GM18517 (cell line): ENCODE data around the gene RYR3.

ENCODE experiments used
- ATAC-seq: cut with Tn5 transposase; IDR thresholded peaks from one replicate; pipeline ENCODE4 v1.9.1; 2021; ENCODE audit warnings: mild to moderate bottlenecking, moderate library complexity; ENCODE audit not compliant: unreplicated experiment

Gene RYR3

GRCh38 chr15:33500432-33501195, 189.8 kb downstream of the RYR3 start:
- no peak for ATAC-seq

GRCh38 chr15:33503681-33504080, 192.9 kb downstream of the RYR3 start:
- ATAC-seq: no peak

- ATAC-seq: no peak
Measured at GRCh38 chr15:33506781-33507296, 196.1 kb downstream of the RYR3 start.

GRCh38 chr15:33508703-33509102, 197.9 kb downstream of the RYR3 start:
- no peak for ATAC-seq

GRCh38 chr15:33515121-33515520, 204.4 kb downstream of the RYR3 start:
- no peak for ATAC-seq

- no peak for ATAC-seq
Measured at GRCh38 chr15:33516563-33516962, 205.8 kb downstream of the RYR3 start.

GRCh38 chr15:33517944-33518343, 207.2 kb downstream of the RYR3 start:
- no peak for ATAC-seq

GRCh38 chr15:33518421-33518820, 207.7 kb downstream of the RYR3 start:
- no peak for ATAC-seq

- ATAC-seq: no peak
Measured at GRCh38 chr15:33524274-33524673, 213.5 kb downstream of the RYR3 start.

GRCh38 chr15:33526532-33526931, 215.8 kb downstream of the RYR3 start:
- no peak for ATAC-seq

GRCh38 chr15:33533197-33533596, 222.4 kb downstream of the RYR3 start:
- ATAC-seq: no peak

- ATAC-seq: no peak
Measured at GRCh38 chr15:33534642-33535041, 223.9 kb downstream of the RYR3 start.

GRCh38 chr15:33535135-33535534, 224.4 kb downstream of the RYR3 start:
- ATAC-seq: no peak

- ATAC-seq: no peak
Measured at GRCh38 chr15:33539825-33540573, 229.2 kb downstream of the RYR3 start.

- no peak for ATAC-seq
Measured at GRCh38 chr15:33543957-33544356, 233.2 kb downstream of the RYR3 start.

GRCh38 chr15:33545866-33546265, 235.1 kb downstream of the RYR3 start:
- no peak for ATAC-seq

GRCh38 chr15:33547876-33548275, 237.1 kb downstream of the RYR3 start:
- ATAC-seq: no peak

GRCh38 chr15:33551860-33552259, 241.1 kb downstream of the RYR3 start:
- no peak for ATAC-seq

- ATAC-seq: no peak
Measured at GRCh38 chr15:33553157-33553556, 242.4 kb downstream of the RYR3 start.

GRCh38 chr15:33559207-33559890, 248.6 kb downstream of the RYR3 start:
- no peak for ATAC-seq

- ATAC-seq: no peak
Measured at GRCh38 chr15:33561407-33561806, 250.6 kb downstream of the RYR3 start.

- no peak for ATAC-seq
Measured at GRCh38 chr15:33561967-33562366, 251.2 kb downstream of the RYR3 start.
